HG02588 (cell line): ENCODE results near the gene COL6A1.

Source experiments
- ATAC-seq: cut with Tn5 transposase; IDR thresholded peaks from one replicate; pipeline ENCODE4 v1.9.1; 2021; ENCODE audit warnings: mild to moderate bottlenecking, moderate library complexity; ENCODE audit not compliant: unreplicated experiment

Gene COL6A1

GRCh38 chr21:46023555-46023954 is 42.0 kb downstream of the COL6A1 start:
- no peak for ATAC-seq

- no peak for ATAC-seq
These were observed 42.6 kb downstream of the COL6A1 start for GRCh38 chr21:46024141-46024540.

GRCh38 chr21:46025113-46025770 is 43.7 kb downstream of the COL6A1 start:
- no peak for ATAC-seq

- no peak for ATAC-seq
These were observed 46.4 kb downstream of the COL6A1 start for GRCh38 chr21:46027851-46028493.

- no peak for ATAC-seq
These were observed 47.1 kb downstream of the COL6A1 start for GRCh38 chr21:46028573-46029091.

- ATAC-seq: no peak
These were observed 47.8 kb downstream of the COL6A1 start for GRCh38 chr21:46029186-46029924.

- ATAC-seq: no peak
These were observed 49.9 kb downstream of the COL6A1 start for GRCh38 chr21:46031484-46031883.

GRCh38 chr21:46032100-46032499 is 50.5 kb downstream of the COL6A1 start:
- no peak for ATAC-seq

GRCh38 chr21:46033410-46034400 is 52.1 kb downstream of the COL6A1 start:
- ATAC-seq: no peak

- no peak for ATAC-seq
These were observed 54.5 kb downstream of the COL6A1 start for GRCh38 chr21:46035809-46036695.

- no peak for ATAC-seq
These were observed 55.2 kb downstream of the COL6A1 start for GRCh38 chr21:46036696-46037330.

- ATAC-seq: no peak
These were observed 56.1 kb downstream of the COL6A1 start for GRCh38 chr21:46037331-46038325.

GRCh38 chr21:46038341-46038829 is 56.8 kb downstream of the COL6A1 start:
- no peak for ATAC-seq

- ATAC-seq: no peak
These were observed 57.4 kb downstream of the COL6A1 start for GRCh38 chr21:46038871-46039397.

- no peak for ATAC-seq
These were observed 58.5 kb downstream of the COL6A1 start for GRCh38 chr21:46039891-46040660.

- ATAC-seq: no peak
These were observed 59.1 kb downstream of the COL6A1 start for GRCh38 chr21:46040707-46041106.

- ATAC-seq: no peak
These were observed 59.6 kb downstream of the COL6A1 start for GRCh38 chr21:46041183-46041582.
